K562 (cell line): ENCODE results near the gene PSMC4. TPM values are rescaled to one million over a fixed set of nuclear protein-coding genes. Genes with fewer than 3 reads are reported as not detected.

Experiments used
- ATF1 ChIP-seq, 2 experiments: fragments of 450-650 bp in 1 of 2; IDR thresholded peaks; 2 replicates each; pipeline ENCODE4 v1.6.1; 2016; ENCODE audit warnings: missing compliant biosample characterization in 1 of 2, missing genetic modification characterization in 1 of 2
- DDX20 ChIP-seq: fragments of 450-650 bp; IDR thresholded peaks from 2 replicates; pipeline ENCODE4 v1.6.1; 2016; ENCODE audit warnings: missing genetic modification characterization, low read depth, mild to moderate bottlenecking, missing compliant biosample characterization, moderate library complexity
- FOXK2 ChIP-seq, 2 experiments: fragments of 450-650 bp; IDR thresholded peaks in 1 of 2; conservative IDR thresholded peaks in 1 of 2; 2 replicates each; pipeline ENCODE4 v1.6.1; 2016; ENCODE audit warnings: low read depth in 2 of 2, mild to moderate bottlenecking in 1 of 2
- TOE1 ChIP-seq, 2 experiments: fragments of 450-650 bp in 1 of 2; sonication (generic) in 1 of 2; formaldehyde crosslinking in 1 of 2; IDR thresholded peaks; 2 replicates each; pipeline versions ENCODE4 v1.7.1 to v1.8.0; 2016 to 2022; ENCODE audit warnings: borderline replicate concordance in 2 of 2, mild to moderate bottlenecking in 2 of 2, antibody characterized with exemption in 1 of 2, inconsistent platforms in 1 of 2, low read depth in 1 of 2, missing genetic modification reagents in 1 of 2, moderate library complexity in 1 of 2
- VEZF1 ChIP-seq: fragments of 200-800 bp; sonication (Bioruptor generic); IDR thresholded peaks from 2 replicates; pipeline ENCODE4 v1.6.1; 2017; ENCODE audit warnings: missing genetic modification characterization, missing compliant biosample characterization
- ZBTB9 ChIP-seq: fragments of 450-650 bp; formaldehyde crosslinking; IDR thresholded peaks from 2 replicates; pipeline ENCODE4 v1.4.0; 2020; ENCODE audit warnings: mild to moderate bottlenecking, moderate library complexity
- ZFP1 ChIP-seq: fragments of 450-650 bp; formaldehyde crosslinking; IDR thresholded peaks from 2 replicates; pipeline ENCODE4 v1.4.0; 2020; ENCODE audit warnings: mild to moderate bottlenecking, mixed read lengths
- polyA plus RNA-seq, 8 experiments: library from polyadenylated mRNA; depleted of rRNA in 4 of 8; stranded (reverse) in 5 of 8; unstranded in 3 of 8; fragments of >200 nt; fragmentation: Nextera tagmentation in 2 of 8; fragmentation: Illumina TruSeq in 1 of 8; extraction: Ambion mirVana in 2 of 8; extraction: Trizol in 1 of 8; gene quantifications; 2 replicates each; pipeline versions ENCODE4 v1.2.1 to v1.2.3, GENCODE V29; 2011 to 2014; ENCODE audit warnings: inconsistent platforms in 1 of 8, missing spikeins in 1 of 8
- total RNA-seq, 7 experiments: library from RNA; depleted of rRNA in 6 of 7; stranded (reverse); fragments of >200 nt in 6 of 7; fragmentation: Illumina TruSeq in 2 of 7; extraction: Trizol in 2 of 7; gene quantifications; 2 replicates each; pipeline versions ENCODE4 v1.2.1 to v1.2.3, GENCODE V29; 2011 to 2021; ENCODE audit warnings: low replicate concordance in 1 of 7

The PSMC4 gene
- total and polyA plus RNA-seq, 9 of the 15 experiments (the other 6 are each of a cell fraction or from before 2014, with no cell fraction given): 45.9 to 475 (median 142) TPM

DNA sequence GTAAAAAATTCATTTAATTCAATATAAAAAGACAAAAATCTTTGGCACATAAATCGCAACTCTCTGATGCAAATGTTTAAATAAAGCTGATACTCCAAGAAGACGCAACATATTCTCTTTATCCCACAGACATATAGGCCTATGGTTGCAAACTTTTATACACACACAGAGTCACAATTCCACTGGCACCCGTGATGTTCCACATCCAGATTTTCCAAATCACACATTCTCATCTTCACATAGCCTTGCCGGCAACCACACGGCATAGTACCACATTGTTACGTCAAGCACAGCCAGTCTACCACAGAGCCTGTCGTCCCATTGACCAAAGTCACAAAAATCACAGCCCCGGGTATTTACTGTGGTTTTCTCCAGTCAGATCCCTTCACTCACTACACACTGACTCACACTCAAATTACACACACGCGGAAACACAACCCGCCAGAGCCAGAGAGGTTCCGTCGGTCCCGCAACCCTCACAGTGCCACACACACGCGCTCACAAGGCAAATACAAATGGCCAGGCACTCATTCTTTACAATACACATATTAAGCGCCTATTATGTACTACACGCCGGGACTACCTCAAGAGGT is 25.3 kb downstream of the PSMC4 start (continued):
- no peak for TF ChIP-seq ATF1 (CRISPR knock-in tag; IDR thresholded peaks at IDR 0.05)
- 0 out of 2 replicates have a peak, but pooled peaks have one; percentile 55 for TF ChIP-seq ATF1 (tag; IDR thresholded peaks at IDR 0.05)
- peak in 1 of 2 experiments; percentile 11; a peak in 1 of 4 replicates for TF ChIP-seq FOXK2 (conservative IDR thresholded peaks at IDR 0.05 in 1 of 2, IDR thresholded peaks at IDR 0.05 in 1 of 2; ENCODE audit: low read depth in 2 of 2)
- peak; percentile 18; the same call in 1 of the 2 replicates for TF ChIP-seq ZBTB9
- TF ChIP-seq VEZF1 (CRISPR knock-in tag): peak; percentile 10; the same call in 1 of the 2 replicates
- TF ChIP-seq ZFP1 (CRISPR knock-in tag): no peak
- TF ChIP-seq TOE1 (IDR thresholded peaks at IDR 0.05; ENCODE audit: borderline replicate concordance): peak; percentile 24; the same call in 1 of the 2 replicates
- TF ChIP-seq TOE1 (CRISPR knock-in tag; IDR thresholded peaks at IDR 0.05; ENCODE audit: borderline replicate concordance, low read depth): no peak
- TF ChIP-seq DDX20 (tag): no peak
